ENCODE measurements around the gene MAML2. TPM values are rescaled to one million over a fixed set of nuclear protein-coding genes. Genes with fewer than 3 reads are reported as not detected.
A peak's percentile ranks its signal among the peaks of the same experiment; 100 is the strongest.

MAML2 gene
- total RNA-seq, 1 experiment from 2014 or later = 28.3 TPM

GRCh38 chr11:96119211-96119610, 223.8 kb downstream of the MAML2 start:
- DNase-seq = peak in 1 of 2 experiments; percentile 15
- Histone ChIP-seq H3K36me3 (ENCODE audit: low read depth) (peaks cover 28% of the 10 kb centered on the region), H3K27ac (no peak overlapping the region), H3K9me3 (ENCODE audit: insufficient read depth, low read depth) (no peaks in the 10 kb centered on the region), H3K4me2 (no peak overlapping the region), H3K79me2 (ENCODE audit: low read depth) (0 out of 2 replicates have a peak, but pooled peaks cover 31% of the 10 kb centered on the region), H3K4me1 (replicated peaks; ENCODE audit: insufficient read depth) (peaks cover 10% of the 10 kb centered on the region; the same call in 1 of the 2 replicates), H3K4me3 (no peak overlapping the region), H2AFZ (no peak overlapping the region), H4K20me1 (ENCODE audit: insufficient read depth) (0 out of 2 replicates have a peak, but pooled peaks cover 4% of the 10 kb centered on the region), H3K9me2 (ENCODE audit: insufficient read depth) (no peaks in the 10 kb centered on the region), H3F3A (ENCODE audit: insufficient read depth, low read depth) (peaks cover 7% of the 10 kb centered on the region; the same call in 1 of the 2 replicates), H3K27me3 (ENCODE audit: insufficient read depth, low read depth) (no peaks in the 10 kb centered on the region)
- BruUV-seq (replicated peaks) = no TSS peak
- TF ChIP-seq EZH2 (IDR thresholded peaks at IDR 0.05; ENCODE audit: low read depth) = no peak
- TF ChIP-seq, protein P1, sequence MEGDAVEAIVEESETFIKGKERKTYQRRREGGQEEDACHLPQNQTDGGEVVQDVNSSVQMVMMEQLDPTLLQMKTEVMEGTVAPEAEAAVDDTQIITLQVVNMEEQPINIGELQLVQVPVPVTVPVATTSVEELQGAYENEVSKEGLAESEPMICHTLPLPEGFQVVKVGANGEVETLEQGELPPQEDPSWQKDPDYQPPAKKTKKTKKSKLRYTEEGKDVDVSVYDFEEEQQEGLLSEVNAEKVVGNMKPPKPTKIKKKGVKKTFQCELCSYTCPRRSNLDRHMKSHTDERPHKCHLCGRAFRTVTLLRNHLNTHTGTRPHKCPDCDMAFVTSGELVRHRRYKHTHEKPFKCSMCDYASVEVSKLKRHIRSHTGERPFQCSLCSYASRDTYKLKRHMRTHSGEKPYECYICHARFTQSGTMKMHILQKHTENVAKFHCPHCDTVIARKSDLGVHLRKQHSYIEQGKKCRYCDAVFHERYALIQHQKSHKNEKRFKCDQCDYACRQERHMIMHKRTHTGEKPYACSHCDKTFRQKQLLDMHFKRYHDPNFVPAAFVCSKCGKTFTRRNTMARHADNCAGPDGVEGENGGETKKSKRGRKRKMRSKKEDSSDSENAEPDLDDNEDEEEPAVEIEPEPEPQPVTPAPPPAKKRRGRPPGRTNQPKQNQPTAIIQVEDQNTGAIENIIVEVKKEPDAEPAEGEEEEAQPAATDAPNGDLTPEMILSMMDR (conservative IDR thresholded peaks at IDR 0.05) = no peak
- CTCF ChIA-PET = no interaction called here
- POLR2A ChIA-PET (ENCODE audit: unreplicated experiment) = interaction anchor here (0.6 kb wide), 1 partner anchor 56 kb away, joined by 7 read pairs; no protein-coding TSS in a partner anchor
- intact Hi-C loops (cut with micrococcal nuclease; ENCODE audit: unreplicated experiment) = no loop called here

GRCh38 chr11:96116376-96116775, 226.6 kb downstream of the MAML2 start:
- Histone ChIP-seq H3K4me1 (replicated peaks; ENCODE audit: insufficient read depth) (peaks cover 10% of the 10 kb centered on the region; the same call in 1 of the 2 replicates), H3K27me3 (ENCODE audit: insufficient read depth, low read depth) (no peaks in the 10 kb centered on the region), H3K4me3 (no peak overlapping the region), H3K4me2 (no peak overlapping the region), H2AFZ (no peak overlapping the region), H3F3A (ENCODE audit: insufficient read depth, low read depth) (no peaks in the 10 kb centered on the region; the same call in none of the 2 replicates), H3K36me3 (ENCODE audit: low read depth) (peaks cover 28% of the 10 kb centered on the region), H4K20me1 (ENCODE audit: insufficient read depth) (0 out of 2 replicates have a peak, but pooled peaks cover 2% of the 10 kb centered on the region), H3K79me2 (ENCODE audit: low read depth) (peaks cover 15% of the 10 kb centered on the region; the same call in 1 of the 2 replicates), H3K9me2 (ENCODE audit: insufficient read depth) (no peaks in the 10 kb centered on the region), H3K9me3 (ENCODE audit: insufficient read depth, low read depth) (no peaks in the 10 kb centered on the region), H3K27ac (no peak overlapping the region)
- no peak for DNase-seq
- ChIA-PET POLR2A (ENCODE audit: unreplicated experiment) (no interaction called here), CTCF (no interaction called here)
- TF ChIP-seq, protein P1 (conservative IDR thresholded peaks at IDR 0.05) = no peak
- no peak for TF ChIP-seq EZH2 (IDR thresholded peaks at IDR 0.05; ENCODE audit: low read depth)
- BruUV-seq (replicated peaks) = no TSS peak
- intact Hi-C loops (cut with micrococcal nuclease; ENCODE audit: unreplicated experiment) = no loop called here

DNA sequence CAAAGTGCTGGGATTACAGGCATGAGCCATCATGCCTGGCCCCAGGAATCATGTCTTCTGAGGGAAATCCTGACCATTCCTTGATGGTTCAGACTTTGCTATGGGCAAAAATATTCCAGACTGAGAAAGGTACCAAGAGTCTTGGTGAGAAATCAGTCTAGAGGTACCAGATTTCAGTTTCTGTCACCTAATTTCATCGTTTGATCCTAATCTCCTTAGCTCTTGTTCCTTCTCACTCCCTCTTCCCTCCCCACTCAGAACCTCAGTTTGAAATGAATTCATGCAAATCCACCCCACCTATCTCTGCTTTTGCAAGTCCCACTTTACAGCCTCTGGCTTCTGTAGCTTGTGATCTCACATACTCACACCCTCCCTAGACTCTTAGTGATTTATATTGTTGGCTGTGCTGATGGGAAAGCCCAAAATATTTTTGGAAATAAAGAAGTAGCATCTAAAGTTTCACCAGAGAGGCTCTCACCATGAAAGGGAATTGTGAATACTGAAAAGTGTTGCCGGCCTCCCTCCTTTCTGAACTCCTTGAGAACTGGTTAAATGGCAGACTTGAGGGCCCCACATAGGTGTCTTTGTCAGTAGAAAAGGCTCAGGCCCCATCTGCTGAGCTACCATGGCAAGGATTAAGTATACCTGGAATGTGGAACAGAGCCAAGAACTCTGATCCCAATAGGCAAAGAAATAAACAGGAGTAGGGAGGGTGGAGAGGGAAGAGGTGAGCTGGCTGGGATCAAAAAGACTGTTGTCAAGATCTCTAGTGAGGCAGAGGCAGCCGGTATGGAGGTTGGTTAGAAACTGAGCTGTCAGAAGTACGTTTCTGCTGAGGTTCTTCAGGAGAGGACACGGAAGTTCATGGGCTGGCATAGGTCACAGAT, 228.6 kb downstream of the MAML2 start:
- H3K9me2 ChIP-seq (ENCODE audit: insufficient read depth) = no peaks in the 10 kb centered on the region
- H2AFZ ChIP-seq = no peak overlapping the region
- H3K9me3 ChIP-seq (ENCODE audit: insufficient read depth, low read depth) = no peaks in the 10 kb centered on the region
- H3K4me3 ChIP-seq = no peak overlapping the region
- peaks cover 16% of the 10 kb centered on the region; the same call in 1 of the 2 replicates for H3K79me2 ChIP-seq (ENCODE audit: low read depth)
- TF ChIP-seq EZH2 (IDR thresholded peaks at IDR 0.05; ENCODE audit: low read depth) = no peak
- TF ChIP-seq, protein P1 (conservative IDR thresholded peaks at IDR 0.05) = no peak
- peaks cover 24% of the 10 kb centered on the region for H3K36me3 ChIP-seq (ENCODE audit: low read depth)
- ChIA-PET POLR2A (ENCODE audit: unreplicated experiment) (interaction anchor here (0.7 kb wide), 1 partner anchor 71 kb away, joined by 4 read pairs; no protein-coding TSS in a partner anchor), CTCF (interaction anchor here (0.6 kb wide), 1 partner anchor 189 kb away, joined by 4 read pairs; no protein-coding TSS in a partner anchor)
- peak in 1 of 2 experiments; percentile 14 for DNase-seq
- H3K4me2 ChIP-seq = 0 out of 2 replicates have a peak overlapping the region, but pooled peaks have one; percentile 1
- no peaks in the 10 kb centered on the region for H3K27me3 ChIP-seq (ENCODE audit: insufficient read depth, low read depth)
- H3F3A ChIP-seq (ENCODE audit: insufficient read depth, low read depth) = no peaks in the 10 kb centered on the region; the same call in 1 of the 2 replicates
- BruUV-seq (replicated peaks) = no TSS peak
- intact Hi-C loops (cut with micrococcal nuclease; ENCODE audit: unreplicated experiment) = no loop called here
- H3K4me1 ChIP-seq (replicated peaks; ENCODE audit: insufficient read depth) = peaks cover 10% of the 10 kb centered on the region; the same call in 1 of the 2 replicates
- peak overlapping the region; percentile 38 for H3K27ac ChIP-seq
- no peaks in the 10 kb centered on the region for H4K20me1 ChIP-seq (ENCODE audit: insufficient read depth)

All from PC-9 (cell line).